Stimulated activated CD8-positive, alpha-beta memory T cell treated with anti-CD3 and anti-CD28 coated beads, Interleukin-7, amount 100 ng/mL, for 4 hours (primary cell): ENCODE data around the gene NSUN4.
"Not testable (repeated sequence)": the region's sequence is repeated elsewhere in the genome, so short reads cannot be mapped to it uniquely, and the experiment has no call there.

Source experiments
- DNase-seq, 2 donors: peaks; one replicate each; pipeline ENCODE4 v3.0.0-alpha.2; 2020; ENCODE audit warnings: low read depth in 2 of 2

The NSUN4 gene

DNA sequence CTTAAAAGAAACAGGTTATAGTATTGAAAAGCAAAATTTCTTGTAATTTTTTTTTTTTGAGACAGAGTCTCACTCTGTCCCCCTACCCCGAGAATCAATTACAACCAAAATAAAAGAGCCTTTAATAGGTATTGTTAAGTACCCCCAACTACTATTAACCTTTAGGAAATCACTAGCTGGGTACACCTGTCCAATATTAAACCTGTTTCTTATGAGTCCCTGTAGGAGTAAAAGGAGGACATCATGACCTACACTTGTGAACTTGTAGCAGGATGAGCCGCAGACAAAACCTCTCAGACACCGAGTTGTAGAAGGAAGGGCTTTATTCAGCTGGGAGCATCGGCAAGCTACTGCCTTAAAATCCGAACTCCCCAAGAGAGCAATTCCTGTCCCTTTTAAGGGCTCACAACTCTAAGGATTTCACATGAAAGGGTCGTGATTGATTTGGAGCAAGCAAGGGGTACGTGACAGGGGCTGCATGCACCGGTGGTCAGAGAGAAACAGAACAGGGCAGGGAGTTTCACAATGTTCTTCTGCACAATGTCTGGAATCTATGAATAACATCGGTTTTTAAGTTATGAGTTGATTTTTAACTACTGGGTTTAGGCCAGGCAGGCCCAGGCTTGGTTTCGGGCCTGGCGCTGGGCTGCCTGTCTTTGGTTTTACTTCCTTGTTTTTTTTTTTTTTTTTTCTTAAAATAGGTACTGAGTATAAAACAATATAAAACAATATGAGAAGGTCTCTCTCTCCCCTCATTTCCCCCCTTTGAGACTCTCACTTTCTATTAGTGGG is 15.1 kb upstream of the NSUN4 start:
- not testable (repeated sequence) for DNase-seq

DNA sequence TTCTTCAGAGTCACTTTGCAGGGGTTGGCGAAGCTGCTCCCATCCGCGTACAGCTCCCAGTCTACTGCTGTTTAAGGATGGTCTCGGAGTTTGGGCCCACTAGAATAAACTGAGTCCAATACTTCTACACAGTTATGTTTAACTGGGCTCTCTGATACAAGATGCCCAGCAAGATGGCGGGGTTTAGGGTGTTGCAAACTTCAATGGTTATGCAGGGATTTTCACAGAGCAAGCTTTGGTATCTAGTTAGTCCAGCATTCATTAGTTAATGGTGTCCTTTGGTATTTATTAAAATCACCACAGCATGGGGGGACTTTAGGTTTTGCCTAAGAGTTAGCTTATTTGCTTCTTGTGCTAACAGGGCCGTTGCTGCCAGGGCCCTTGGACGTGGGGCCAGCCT is 12.4 kb upstream of the NSUN4 start:
- not testable (repeated sequence) for DNase-seq

DNA sequence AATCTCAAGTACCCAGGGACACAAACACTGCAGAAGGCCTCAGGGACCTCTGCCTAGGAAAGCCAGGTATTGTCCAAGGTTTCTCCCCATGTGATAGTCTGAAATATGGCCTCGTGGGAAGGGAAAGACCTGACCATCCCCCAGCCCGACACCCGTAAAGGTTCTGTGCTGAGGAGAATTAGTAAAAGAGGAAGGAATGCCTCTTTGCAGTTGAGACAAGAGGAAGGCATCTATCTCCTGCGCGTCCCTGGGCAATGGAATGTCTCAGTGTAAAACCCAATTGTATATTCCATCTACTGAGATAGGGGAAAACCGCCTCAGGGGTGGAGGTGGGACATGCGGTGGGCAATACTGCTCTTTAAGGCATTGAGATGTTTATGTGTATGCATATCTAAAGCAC is 10.8 kb upstream of the NSUN4 start:
- not testable (repeated sequence) for DNase-seq

DNA sequence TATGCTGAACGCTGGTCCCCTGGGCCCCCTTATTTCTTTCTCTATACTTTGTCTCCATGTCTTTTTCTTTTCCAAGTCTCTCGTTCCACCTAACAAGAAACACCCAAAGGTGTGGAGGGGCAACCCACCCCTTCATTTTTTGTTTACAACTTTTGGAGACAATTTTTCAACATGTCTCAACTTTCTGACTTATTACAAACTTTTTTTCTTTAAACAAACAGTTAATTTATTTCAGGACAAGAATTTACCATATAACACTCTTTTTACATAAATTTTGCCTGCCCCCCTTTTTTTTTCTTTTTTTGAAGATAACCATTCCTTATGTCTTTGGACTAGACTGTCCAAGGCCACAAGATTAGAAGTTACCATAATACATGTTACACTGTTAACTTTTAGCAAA is 10.2 kb upstream of the NSUN4 start:
- DNase-seq, result not testable (repeated sequence)

DNA sequence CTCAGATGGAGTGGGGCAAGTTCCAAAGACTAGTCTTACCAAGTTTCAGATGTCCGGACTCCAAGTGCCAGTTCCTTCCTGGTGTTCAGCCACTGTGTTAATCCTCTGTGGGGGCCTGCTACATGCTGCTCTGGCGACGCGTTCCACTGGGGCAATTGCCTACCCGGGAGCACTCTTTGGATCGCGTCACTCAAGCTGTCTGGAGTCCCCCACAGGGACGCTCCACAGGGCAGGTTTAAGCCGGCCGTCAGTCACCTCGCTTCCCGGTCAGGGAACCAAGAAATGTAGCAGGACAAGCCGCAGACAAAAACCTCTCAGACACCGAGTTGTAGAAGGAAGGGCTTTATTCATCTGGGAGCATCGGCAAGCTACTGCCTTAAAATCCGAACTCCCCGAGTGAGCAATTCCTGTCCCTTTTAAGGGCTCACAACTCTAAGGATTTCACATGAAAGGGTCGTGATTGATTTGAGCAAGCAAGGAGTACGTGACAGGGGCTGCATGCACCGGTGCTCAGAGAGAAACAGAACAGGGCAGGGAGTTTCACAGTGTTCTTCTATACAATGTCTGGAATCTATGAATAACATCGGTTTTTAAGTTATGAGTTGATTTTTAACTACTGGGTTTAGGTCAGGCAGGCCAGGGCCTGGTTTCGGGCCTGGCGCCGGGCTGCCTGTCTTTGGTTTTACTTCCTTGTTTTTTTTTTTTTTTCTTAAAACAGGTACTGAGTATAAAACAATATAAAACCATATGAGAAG is 8.6 kb upstream of the NSUN4 start:
- not testable (repeated sequence) for DNase-seq

DNA sequence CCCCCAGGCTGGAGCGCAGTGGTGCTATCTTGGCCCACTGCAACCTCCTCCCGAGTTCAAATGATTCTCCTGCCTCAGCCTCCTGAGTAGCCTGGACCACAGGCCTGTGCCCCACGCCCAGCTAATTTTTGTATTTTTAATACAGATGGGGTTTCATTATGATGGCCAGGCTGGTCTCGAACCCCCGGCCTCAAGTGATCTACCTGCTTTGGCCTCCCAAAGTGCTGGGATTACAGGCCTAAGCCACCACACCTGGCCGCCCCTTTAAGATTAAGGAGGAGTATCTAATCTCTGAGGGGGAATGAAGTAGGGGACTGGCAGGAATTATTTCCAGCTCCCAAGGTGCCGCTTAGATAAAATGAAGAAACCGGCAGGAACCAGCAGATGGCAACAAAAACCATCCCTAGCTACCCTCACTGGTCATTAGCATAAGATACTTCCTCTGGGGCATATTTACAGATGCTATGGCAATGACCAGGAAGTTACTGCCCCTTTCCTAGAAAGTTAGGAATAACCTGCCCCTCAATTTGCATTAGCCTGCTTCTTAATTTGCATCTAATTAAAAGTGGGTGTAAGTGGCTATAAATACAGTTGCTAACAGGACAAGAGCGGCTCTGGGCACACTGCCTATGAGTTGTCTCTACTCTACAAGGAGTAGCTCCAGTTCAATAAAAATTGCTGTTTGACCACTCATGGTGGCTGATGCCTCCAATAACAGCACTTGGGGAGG is 7.1 kb upstream of the NSUN4 start:
- no peak for DNase-seq

DNA sequence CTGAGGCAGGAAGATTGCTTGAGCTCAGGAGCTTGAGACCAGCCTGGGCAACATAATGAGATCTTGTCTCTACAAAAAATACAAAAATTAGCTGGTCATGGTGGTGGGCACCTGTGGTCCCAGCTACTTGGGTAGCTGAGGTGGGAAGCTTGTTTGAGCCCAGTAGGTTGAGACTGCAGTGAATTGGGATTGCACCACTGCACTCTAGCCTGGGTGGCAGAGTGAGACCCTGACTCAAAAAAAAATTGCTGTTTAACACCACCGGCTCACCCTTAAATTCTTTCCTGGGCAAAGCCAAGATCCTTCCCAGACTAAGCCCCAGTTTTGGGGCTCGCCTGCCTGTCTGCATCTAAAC is 6.6 kb upstream of the NSUN4 start:
- DNase-seq, result no peak

DNA sequence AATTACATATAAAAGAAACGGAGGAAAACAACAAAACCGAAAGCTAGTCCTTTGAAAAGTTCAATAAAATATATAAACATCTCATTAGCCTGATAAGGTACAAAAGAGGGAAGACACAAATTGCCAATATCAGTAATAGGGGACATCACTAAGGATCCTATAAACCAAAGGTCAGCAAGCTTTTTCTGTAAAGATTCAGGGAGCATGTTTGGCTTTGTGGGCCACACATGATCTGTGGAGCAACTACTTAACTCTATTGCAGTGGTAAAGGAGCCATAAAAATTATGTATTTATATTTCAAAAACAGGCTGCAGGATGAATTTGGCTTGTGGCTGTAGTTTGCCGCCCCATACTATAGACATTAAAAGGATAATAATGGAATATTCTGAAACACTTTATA is 5.5 kb upstream of the NSUN4 start:
- no peak for DNase-seq

DNA sequence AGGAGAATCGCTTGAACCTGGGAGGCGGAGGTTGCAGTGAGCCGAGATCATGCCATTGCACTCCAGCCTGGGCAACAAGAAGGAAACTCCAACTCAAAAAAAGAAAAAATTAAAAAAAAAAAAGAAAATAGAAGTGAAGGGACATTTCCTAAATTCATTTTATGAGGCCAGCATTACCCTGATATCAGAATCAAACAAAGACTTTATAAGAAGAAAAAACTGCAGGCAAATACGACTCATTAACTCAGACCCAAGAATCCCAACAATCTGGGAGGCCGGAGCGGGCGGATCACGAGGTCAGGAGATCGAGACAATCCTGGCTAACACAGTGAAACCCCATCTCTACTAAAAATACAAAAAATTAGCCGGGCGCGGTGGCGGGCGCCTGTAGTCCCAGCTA is 3.2 kb upstream of the NSUN4 start:
- not testable (repeated sequence) for DNase-seq

DNA sequence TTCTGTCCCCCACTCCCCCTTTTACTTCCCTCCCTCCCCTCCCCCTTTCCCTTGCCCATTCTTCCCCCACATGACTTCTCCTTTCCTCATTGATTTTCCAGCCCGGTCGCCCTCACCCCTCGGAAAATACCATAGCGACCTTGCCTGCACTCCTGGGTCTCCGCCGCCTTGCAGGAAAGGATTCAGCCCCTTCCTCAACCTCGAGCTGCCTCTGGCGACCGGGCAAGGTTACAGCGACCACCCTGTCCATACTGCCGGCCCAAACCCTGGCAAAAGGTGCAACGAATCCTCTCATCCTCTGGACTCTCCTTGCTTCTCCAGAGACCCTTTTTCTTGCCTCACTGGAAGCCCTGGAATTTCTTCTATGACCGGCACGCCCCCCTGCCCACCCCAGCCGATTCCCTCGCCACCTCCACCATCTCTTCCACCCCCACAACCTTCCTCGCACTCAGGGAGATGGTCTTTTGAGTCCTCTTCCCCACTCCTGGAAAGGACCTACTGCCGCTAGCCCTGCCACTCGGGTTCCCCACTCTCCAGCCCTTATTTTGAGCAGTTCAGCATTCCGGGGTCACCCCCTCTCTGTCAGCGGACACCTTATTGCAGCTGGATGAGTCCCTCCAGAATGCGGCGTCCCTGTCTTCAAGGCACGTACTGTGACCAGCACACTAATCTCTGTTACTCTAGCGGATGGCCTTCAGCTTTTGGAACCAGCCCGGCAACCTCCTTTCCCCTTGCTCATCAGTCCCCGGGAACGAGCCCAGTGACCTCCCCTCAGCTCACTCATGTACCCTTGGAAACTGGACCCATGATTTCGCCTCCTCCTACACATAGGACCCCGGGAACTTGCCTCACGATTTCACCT is 846 bp downstream of the NSUN4 start:
- DNase-seq, result no peak

DNA sequence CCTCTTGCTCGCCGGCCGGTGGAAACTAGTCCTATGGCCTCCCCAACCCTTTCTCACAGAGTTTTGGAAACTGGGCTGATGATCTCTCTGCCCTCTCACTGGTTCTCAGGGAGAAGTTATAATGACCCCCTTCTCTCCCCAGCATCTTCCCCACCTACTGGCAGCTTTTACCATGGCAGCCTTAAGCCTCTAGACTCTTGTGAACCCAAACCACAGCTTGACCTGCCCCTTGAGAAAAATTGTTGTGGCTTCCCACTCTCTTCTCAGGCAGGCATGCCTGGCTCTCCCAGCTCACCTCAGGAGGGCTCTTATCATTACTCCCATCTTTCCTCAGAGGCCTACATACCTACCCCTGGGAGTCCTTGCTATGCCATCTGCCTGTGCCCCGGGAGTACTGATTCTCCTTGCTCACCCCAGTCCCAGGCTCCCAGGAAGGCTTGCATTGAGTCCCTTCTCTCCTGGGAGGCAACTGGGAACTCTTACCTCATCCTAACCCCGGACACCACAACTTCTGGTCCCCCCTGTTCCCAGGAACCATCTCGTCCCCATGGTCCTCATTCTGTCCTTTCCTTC is 1.6 kb downstream of the NSUN4 start:
- DNase-seq, result no peak

DNA sequence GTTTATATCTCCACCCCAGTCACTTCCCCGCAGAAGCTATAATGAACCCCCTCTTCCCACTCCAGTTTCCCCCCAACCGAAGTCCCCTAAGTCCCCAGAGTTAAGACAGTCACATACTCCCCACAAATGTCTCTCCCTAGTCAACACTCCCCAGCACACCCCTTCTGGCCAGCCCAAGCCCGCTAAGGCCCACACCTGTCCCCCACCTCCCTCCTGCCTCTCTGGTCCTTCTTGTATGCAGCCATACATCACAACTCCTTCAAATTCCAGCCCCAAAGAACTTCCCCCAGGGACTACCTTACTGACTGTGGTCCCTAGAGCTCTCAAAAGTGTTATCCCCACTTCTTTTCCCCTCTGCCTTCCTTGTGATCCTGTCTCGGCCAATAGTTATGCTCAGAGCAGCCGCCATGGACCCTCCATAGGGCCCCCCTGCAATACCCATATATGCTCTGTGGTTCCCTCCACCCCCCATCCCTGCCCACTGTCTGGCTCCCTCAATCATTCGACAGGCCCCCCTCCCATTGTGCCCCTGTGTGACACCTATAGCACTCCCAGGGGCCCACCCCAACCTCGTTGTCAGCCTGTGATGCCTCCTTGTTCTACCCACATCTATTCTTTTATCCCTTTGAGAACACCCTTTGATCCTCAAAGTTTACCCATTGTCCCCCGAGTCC is 2.2 kb downstream of the NSUN4 start:
- DNase-seq, result no peak

DNA sequence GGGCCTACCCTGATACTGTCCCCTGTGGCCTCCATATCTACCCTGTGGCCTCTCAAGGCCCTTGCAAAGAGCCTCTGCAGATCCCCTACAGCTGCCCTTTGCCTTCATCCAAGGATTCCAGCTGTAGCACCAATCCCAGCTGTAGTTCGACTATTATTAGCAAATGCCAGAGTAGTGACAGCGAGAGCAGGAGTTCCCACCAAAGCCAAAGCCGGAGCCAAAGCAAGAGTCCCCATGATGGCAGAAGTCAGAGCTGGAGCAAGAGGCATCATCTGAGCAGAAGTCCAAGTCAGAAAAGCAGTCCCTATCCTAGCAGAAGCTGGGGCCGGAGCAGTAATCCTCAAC is 2.7 kb downstream of the NSUN4 start:
- DNase-seq, result no peak

DNA sequence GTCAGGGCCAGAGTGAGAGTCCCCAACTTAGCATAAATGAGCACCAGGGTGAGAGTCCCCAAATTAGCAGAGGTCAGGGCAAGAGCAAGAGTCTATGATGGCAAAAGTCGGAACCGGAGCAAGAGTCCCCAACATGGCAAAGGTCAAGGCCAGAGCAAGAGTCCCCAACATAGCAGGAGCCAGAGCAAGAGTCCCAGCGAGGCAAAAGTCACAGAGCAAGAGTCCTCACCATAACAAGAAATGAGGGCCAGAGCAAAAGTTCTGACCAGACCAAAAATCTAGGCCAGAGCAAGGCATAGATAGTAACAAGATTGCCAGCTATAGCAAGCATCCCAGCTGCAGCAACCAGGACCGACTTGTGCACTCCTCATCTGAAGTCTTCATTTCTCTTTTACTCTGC is 3.1 kb downstream of the NSUN4 start:
- DNase-seq, result no peak

DNA sequence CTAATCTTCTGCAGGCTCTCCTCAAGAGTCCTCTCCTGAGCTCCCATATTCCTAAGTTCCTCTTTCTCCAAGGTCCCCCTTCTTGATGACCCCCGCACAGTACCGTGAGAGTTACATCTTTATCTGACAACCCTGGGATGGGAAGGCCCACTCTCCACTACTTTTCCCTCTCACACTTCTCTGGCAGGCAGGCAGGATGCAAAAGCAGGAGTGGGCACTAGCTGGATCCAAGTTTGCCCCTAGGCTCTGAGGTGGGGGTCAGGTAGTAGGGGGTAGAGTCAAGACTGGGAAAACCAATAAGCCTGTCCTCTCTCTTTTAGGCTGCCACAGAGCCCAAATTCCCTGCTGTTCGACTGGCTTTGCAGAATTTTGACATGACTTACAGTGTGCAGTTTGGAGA is 3.9 kb downstream of the NSUN4 start:
- DNase-seq, result no peak

DNA sequence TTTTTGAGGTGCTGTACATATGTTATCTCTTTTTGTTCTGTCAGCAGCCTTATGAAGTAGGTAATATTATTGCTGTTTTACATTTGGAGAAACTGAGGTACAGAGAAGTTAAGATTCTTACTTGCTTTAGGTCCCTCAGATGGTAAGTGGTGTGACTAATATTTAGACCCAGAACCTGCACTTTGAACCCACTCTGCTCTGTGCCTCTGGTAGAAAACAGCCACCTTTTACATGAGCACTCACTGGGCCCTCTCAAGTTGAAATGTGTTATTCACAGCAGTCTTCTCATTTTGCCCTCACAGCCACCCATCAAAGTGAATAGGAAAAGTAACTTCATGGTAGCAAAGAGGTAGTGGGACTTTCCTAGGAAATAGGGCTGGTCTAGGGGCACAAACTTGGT is 4.7 kb downstream of the NSUN4 start:
- DNase-seq, result no peak

DNA sequence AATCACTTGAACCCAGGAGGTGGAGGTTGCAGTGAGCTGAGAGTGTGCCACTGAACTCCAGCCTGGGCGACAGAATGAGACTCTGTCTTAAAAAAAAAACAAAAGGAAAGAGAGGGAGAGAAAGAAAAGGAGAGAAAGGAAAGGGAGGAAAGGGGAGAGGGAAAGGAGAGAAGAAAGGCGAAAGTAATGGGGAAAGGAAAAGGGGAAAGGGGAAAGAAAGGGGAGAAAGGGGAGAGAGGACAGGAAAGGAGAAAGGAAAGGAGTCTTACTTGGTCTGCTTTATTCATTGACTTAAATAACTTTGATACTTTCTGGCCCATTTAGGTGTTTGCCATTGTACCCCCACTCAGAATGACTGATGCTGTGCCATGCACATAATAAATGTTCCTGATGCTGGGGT is 11.8 kb downstream of the NSUN4 start:
- no peak for DNase-seq

DNA sequence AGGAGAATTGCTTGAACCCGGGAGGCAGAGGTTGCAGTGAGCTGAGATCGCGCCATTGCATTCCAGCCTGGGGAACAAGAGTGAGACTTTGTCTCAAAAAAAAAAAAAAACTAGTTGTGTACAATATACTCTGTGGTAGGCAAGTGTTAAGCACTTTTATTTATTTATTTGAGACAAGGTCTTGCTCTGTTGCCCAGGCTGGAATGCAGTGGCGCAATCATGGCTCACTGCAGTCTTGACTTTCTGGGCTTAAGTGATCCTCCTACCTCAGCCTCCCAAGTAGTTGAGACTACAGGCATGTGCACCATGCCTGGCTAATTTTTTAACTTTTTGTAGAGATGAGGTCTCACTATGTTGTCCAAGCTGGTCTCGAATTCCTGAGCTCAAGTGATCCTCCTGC is 15.3 kb downstream of the NSUN4 start:
- DNase-seq, result not testable (repeated sequence)

DNA sequence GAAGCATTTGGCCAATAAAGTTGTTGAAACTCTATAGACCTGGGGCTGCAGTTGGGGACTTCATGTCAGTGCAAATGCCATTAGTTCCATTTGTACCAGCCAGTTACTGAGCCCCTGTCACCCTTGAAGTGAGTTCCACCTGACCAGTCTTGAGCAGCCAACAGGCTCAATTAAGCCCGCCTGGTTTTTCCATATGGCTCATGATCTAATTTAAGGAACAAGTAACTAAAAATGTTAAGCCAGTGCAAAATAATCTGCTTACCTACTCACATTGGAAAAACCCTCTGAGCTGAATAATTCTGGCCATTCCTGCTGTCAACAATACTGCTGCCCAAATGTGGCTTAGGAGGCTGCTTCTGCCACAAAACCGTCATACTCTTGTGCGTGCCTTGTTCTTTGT is 21.6 kb downstream of the NSUN4 start:
- no peak for DNase-seq

DNA sequence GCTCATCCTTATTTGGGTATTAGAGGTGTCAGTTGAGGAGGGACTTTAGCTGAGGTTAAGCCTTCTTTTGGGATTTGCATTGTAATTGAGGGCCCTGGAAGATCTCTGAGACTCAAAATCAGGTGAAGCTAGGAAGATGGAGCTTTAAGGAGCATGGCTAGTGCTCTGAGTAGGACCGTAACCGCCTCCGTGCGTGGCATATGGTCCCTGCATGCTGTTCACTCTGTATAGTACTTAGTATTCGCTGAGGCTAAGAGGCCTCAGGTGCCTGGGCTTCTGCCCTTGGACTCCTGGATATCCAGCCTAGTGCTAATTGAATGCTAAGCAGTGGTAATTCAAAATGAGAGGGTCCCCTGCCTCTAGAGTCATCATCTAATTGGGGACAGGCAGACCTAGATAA is 22.5 kb downstream of the NSUN4 start:
- no peak for DNase-seq

DNA sequence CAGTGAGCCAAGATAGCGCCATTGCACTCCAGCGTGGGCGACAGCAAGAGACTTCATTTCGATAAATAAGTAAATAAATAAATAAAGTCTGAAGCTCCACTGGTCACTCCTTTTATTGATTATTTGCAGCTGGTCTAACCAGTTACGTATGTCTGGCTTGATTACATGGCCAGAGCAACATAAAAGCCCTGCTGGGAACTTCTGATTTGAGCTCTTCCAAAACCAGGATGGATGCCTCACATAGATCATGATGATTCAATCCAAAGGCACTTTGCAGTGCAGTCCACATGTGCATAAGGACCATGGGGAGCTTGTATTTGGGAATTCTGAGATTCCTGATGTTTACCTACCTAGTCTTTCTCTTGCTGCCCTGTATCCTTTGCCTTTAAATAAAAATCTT is 24.0 kb downstream of the NSUN4 start:
- DNase-seq, result no peak
